Activated CD4-positive, alpha-beta T cell treated with anti-CD3 and anti-CD28 coated beads, Interleukin-2, amount 10 ng/mL, durations not matched to agents 24 days and 14 days (primary cell): Measurements from ENCODE around the gene AIMP1. TPM values are rescaled to one million over a fixed set of nuclear protein-coding genes. Genes with fewer than 3 reads are reported as not detected.

Source experiments
- DNase-seq: peaks from one replicate; pipeline ENCODE4 v3.0.0; 2022
- H3K27ac Mint-ChIP-seq: one replicate; pipeline ENCODE4 v1.8.0; 2022; ENCODE audit warnings: mild to moderate bottlenecking, mixed read lengths
- H3K27me3 Mint-ChIP-seq: one replicate; pipeline ENCODE4 v1.8.0; 2022; ENCODE audit warnings: mixed read lengths
- H3K36me3 Mint-ChIP-seq: one replicate; pipeline ENCODE4 v1.8.0; 2022; ENCODE audit warnings: low read depth, mild to moderate bottlenecking, mixed read lengths
- H3K4me1 Mint-ChIP-seq: one replicate; pipeline ENCODE4 v1.8.0; 2021; ENCODE audit warnings: mixed read lengths
- H3K4me3 Mint-ChIP-seq: one replicate; pipeline ENCODE4 v1.8.0; 2022; ENCODE audit warnings: mild to moderate bottlenecking, moderate library complexity, mixed read lengths
- H3K9me3 Mint-ChIP-seq: one replicate; pipeline ENCODE4 v1.8.0; 2021; ENCODE audit warnings: mixed read lengths
- intact Hi-C: fragments of 100-400 bp; cut with micrococcal nuclease; formaldehyde crosslinking; loops from one replicate; pipeline ENCODE4 v1.15.1; 2023
- total RNA-seq: library from RNA; stranded (reverse); gene quantifications from 2 replicates; pipeline ENCODE4 v1.2.3, GENCODE V29; 2022

Gene AIMP1
- 82.6 and 84.7 TPM in 2 replicates for total RNA-seq

GRCh38 chr4:106315968-106316772 is at the start of gene AIMP1, which contains the start of gene TBCK:
Gene AIMP1, plus strand, starts transcription at chr4:106316550. Its CDS starts 8,460 bp downstream, at chr4:106325010.
Gene TBCK, minus strand, starts transcription at chr4:106316209. Its CDS starts 7,249 bp downstream, at chr4:106308960.
- intact Hi-C loops, result loop anchor here (5.0 kb wide), 3 partner anchors 609 to 1406 kb away; partner anchors contain the start of genes GSTCD, INTS12, PAPSS1 and PPA2
- H3K27ac Mint-ChIP-seq, result peak within 1 kb of the TSS; percentile 87
- DNase-seq, result peak; percentile 96
- no peak within 1 kb of the TSS for H3K4me3 Mint-ChIP-seq
- H3K9me3 Mint-ChIP-seq, result peaks cover 3% of the 10 kb centered on the region
- peaks cover 15% of the 10 kb centered on the region for H3K36me3 Mint-ChIP-seq
- H3K27me3 Mint-ChIP-seq, result no peaks in the 10 kb centered on the region
- peaks cover 23% of the 10 kb centered on the region for H3K4me1 Mint-ChIP-seq

GRCh38 chr4:106268786-106269185 is 47.6 kb upstream of the AIMP1 start:
- H3K27me3 Mint-ChIP-seq, result no peaks in the 10 kb centered on the region
- intact Hi-C loops, result no loop called here
- no peak overlapping the region for H3K27ac Mint-ChIP-seq
- H3K36me3 Mint-ChIP-seq, result no peaks in the 10 kb centered on the region
- H3K9me3 Mint-ChIP-seq, result no peaks in the 10 kb centered on the region
- no peak overlapping the region for H3K4me3 Mint-ChIP-seq
- no peak for DNase-seq
- H3K4me1 Mint-ChIP-seq, result no peaks in the 10 kb centered on the region

GRCh38 chr4:106269711-106270110 is 46.6 kb upstream of the AIMP1 start:
- no peaks in the 10 kb centered on the region for H3K9me3 Mint-ChIP-seq
- intact Hi-C loops, result no loop called here
- no peaks in the 10 kb centered on the region for H3K4me1 Mint-ChIP-seq
- H3K36me3 Mint-ChIP-seq, result no peaks in the 10 kb centered on the region
- no peak for DNase-seq
- H3K27me3 Mint-ChIP-seq, result no peaks in the 10 kb centered on the region
- no peak overlapping the region for H3K4me3 Mint-ChIP-seq
- H3K27ac Mint-ChIP-seq, result no peak overlapping the region

DNA sequence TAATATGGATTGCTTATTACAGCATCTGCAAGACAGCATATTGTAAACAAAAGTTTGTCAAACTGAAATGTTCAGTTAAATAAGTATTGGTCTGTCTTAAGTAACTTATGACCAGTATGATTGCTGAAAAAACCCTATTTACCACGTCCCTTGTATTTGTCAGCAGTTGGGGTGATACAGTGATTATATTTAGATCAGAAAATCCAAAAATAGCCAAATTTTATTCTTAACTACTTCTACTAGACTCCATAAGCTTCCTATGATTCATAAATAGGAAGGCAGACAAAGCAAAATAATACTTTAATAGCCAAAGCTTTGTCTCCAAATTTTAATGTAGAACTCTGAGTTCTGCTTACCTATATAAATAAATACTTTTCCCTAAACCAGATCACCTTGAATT is 45.6 kb upstream of the AIMP1 start:
- H3K4me1 Mint-ChIP-seq, result no peaks in the 10 kb centered on the region
- H3K9me3 Mint-ChIP-seq, result no peaks in the 10 kb centered on the region

GRCh38 chr4:106273831-106274230 is 42.5 kb upstream of the AIMP1 start:
- no peaks in the 10 kb centered on the region for H3K4me1 Mint-ChIP-seq
- H3K27ac Mint-ChIP-seq, result no peak overlapping the region
- DNase-seq, result no peak
- no peak overlapping the region for H3K4me3 Mint-ChIP-seq
- no peaks in the 10 kb centered on the region for H3K27me3 Mint-ChIP-seq
- intact Hi-C loops, result no loop called here
- H3K9me3 Mint-ChIP-seq, result no peaks in the 10 kb centered on the region
- no peaks in the 10 kb centered on the region for H3K36me3 Mint-ChIP-seq

More for the DNA sequence above, 45.6 kb upstream of the AIMP1 start:
- H3K36me3 Mint-ChIP-seq, result no peaks in the 10 kb centered on the region
- no peak overlapping the region for H3K27ac Mint-ChIP-seq
- no peak for DNase-seq
- H3K27me3 Mint-ChIP-seq, result no peaks in the 10 kb centered on the region
- intact Hi-C loops, result no loop called here
- no peak overlapping the region for H3K4me3 Mint-ChIP-seq

- Mint-ChIP-seq H3K27me3 (no peaks in the 10 kb centered on the region), H3K4me3 (no peak overlapping the region), H3K36me3 (no peaks in the 10 kb centered on the region), H3K4me1 (no peaks in the 10 kb centered on the region), H3K27ac (no peak overlapping the region), H3K9me3 (no peaks in the 10 kb centered on the region)
- intact Hi-C loops, result no loop called here
- no peak for DNase-seq
These were observed 39.1 kb upstream of the AIMP1 start for GRCh38 chr4:106277140-106277675.

- H3K9me3 Mint-ChIP-seq, result no peaks in the 10 kb centered on the region
- H3K36me3 Mint-ChIP-seq, result peaks cover 4% of the 10 kb centered on the region
- DNase-seq, result no peak
- intact Hi-C loops, result loop anchor here (10.0 kb wide), 1 partner anchor 59 kb away; no protein-coding TSS in a partner anchor
- no peak overlapping the region for H3K4me3 Mint-ChIP-seq
- no peak overlapping the region for H3K27ac Mint-ChIP-seq
- no peaks in the 10 kb centered on the region for H3K27me3 Mint-ChIP-seq
- H3K4me1 Mint-ChIP-seq, result peaks cover 2% of the 10 kb centered on the region
These were observed 32.1 kb upstream of the AIMP1 start for GRCh38 chr4:106284227-106284626.

DNA sequence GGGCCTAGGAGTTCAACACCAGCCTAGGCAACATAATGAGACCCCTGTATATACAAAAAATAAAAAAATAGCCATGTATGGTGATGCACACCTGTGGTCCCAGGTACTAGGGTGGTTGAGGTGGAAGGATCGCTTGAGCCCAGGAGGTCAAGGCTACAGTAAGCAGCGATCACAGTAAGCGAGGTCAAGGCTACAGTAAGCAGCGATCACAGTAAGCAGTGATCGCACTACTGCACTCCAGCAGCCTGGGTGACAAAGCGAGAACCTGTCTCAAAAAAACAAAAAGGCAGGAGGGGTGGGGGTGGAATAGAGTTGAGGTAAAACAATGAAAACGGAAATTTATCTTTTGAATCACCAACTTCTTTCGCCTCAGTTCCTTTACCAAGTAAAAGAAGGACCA is 29.7 kb upstream of the AIMP1 start:
- Mint-ChIP-seq H3K9me3 (no peaks in the 10 kb centered on the region), H3K4me3 (no peak overlapping the region), H3K4me1 (peaks cover 2% of the 10 kb centered on the region), H3K36me3 (peaks cover 7% of the 10 kb centered on the region), H3K27ac (no peak overlapping the region), H3K27me3 (no peaks in the 10 kb centered on the region)
- intact Hi-C loops, result loop anchor here (10.0 kb wide), 1 partner anchor 62 kb away; no protein-coding TSS in a partner anchor
- DNase-seq, result no peak

DNA sequence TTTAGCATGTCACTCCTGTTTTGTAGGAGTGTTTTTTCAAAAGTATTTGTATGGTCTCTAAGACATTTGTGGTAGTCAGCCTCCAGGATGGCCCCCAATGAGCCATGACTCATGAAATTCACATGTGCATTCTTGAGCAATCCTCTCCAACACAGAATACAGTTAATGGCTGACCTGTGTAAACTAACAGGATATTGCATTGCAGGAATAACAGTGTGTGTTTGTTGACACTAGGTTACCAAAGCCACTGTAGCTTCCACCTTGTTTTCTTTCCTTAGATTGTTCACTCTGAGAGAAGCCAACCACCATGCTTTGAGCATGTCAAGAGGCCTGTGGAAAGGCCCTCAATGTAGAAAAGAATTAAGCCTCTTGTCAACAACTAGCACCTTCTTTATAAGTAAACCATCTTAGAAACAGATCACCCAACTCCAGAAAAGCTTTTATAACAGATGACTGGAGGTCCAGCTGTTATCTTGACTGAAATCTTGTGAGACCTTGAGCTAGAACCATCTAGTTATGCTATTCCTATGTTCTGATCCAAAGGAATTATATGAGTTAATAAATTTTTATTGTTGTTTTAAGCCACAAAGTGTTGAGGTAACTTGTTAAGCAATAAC is 28.9 kb upstream of the AIMP1 start:
- Mint-ChIP-seq H3K4me1 (peaks cover 2% of the 10 kb centered on the region), H3K9me3 (no peaks in the 10 kb centered on the region), H3K27me3 (no peaks in the 10 kb centered on the region), H3K4me3 (no peak overlapping the region), H3K36me3 (peaks cover 7% of the 10 kb centered on the region), H3K27ac (no peak overlapping the region)
- DNase-seq, result no peak
- intact Hi-C loops, result loop anchor here (10.0 kb wide), 1 partner anchor 63 kb away; no protein-coding TSS in a partner anchor

- no peaks in the 10 kb centered on the region for H3K9me3 Mint-ChIP-seq
- intact Hi-C loops, result loop anchor here (10.0 kb wide), 1 partner anchor 65 kb away; no protein-coding TSS in a partner anchor
These were observed 26.6 kb upstream of the AIMP1 start for GRCh38 chr4:106289737-106290136.

DNA sequence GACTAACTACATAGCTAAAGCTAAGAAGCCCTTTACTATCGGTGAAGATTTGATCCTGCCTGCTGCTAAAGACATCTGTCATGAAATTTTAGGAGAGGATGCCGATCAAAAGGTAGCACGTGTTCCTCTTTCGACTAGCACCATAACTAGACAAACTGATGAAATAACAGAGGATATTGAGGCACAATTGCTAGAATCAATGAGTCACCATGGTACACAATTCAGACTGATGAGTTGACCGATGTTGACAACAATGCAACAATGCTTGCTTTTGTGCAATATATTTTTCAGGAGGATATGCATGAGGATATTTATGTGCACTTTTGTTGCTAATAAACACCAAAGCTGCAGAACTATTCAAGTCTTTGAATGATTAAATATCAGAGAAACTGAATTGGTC is 24.7 kb upstream of the AIMP1 start:
- Mint-ChIP-seq H3K9me3 (no peaks in the 10 kb centered on the region), H3K27me3 (no peaks in the 10 kb centered on the region), H3K4me1 (no peaks in the 10 kb centered on the region), H3K36me3 (peaks cover 19% of the 10 kb centered on the region), H3K27ac (no peak overlapping the region), H3K4me3 (no peak overlapping the region)
- intact Hi-C loops, result no loop called here
- no peak for DNase-seq

More at GRCh38 chr4:106289737-106290136, 26.6 kb upstream of the AIMP1 start:
- Mint-ChIP-seq H3K36me3 (peaks cover 13% of the 10 kb centered on the region), H3K27ac (no peak overlapping the region), H3K4me3 (no peak overlapping the region), H3K4me1 (no peaks in the 10 kb centered on the region), H3K27me3 (no peaks in the 10 kb centered on the region)
- DNase-seq, result no peak

- Mint-ChIP-seq H3K36me3 (peaks cover 17% of the 10 kb centered on the region), H3K9me3 (no peaks in the 10 kb centered on the region), H3K27ac (no peak overlapping the region), H3K4me3 (no peak overlapping the region), H3K27me3 (no peaks in the 10 kb centered on the region), H3K4me1 (no peaks in the 10 kb centered on the region)
- intact Hi-C loops, result no loop called here
- no peak for DNase-seq
These were observed 22.3 kb upstream of the AIMP1 start for GRCh38 chr4:106294062-106294461.

GRCh38 chr4:106297245-106298035 is 18.9 kb upstream of the AIMP1 start:
- H3K9me3 Mint-ChIP-seq, result no peaks in the 10 kb centered on the region
- DNase-seq, result no peak
- intact Hi-C loops, result no loop called here
- peaks cover 21% of the 10 kb centered on the region for H3K36me3 Mint-ChIP-seq
- H3K27ac Mint-ChIP-seq, result no peak overlapping the region
- no peak overlapping the region for H3K4me3 Mint-ChIP-seq
- H3K27me3 Mint-ChIP-seq, result no peaks in the 10 kb centered on the region
- no peaks in the 10 kb centered on the region for H3K4me1 Mint-ChIP-seq
